GM12878 (cell line): ENCODE results near the gene CNNM3. TPM values are rescaled to one million over a fixed set of nuclear protein-coding genes. Genes with fewer than 3 reads are reported as not detected.

Experiments
- ATAC-seq: fragments of 200-7000 bp; cut with Tn5 transposase; 3 replicates; pipeline ENCODE4 v1.9.1; 2020; ENCODE audit warnings: mild to moderate bottlenecking, moderate library complexity
- BruUV-seq: library from RNA; stranded (reverse); fragments of 400-500 nt; replicated peaks from 2 replicates; lab custom pipeline; 2021; lab: Mats Ljungman, UMichigan
- CTCF ChIA-PET: fragments of 300-600 bp; sonication (Branson Sonifier 250); formaldehyde crosslinking; extraction: SDS; loops from one replicate; lab custom pipeline; 2021; ENCODE audit warnings: inconsistent platforms; lab: Yijun Ruan, JAX
- POLR2A ChIA-PET: fragments of 350-600 bp; formaldehyde crosslinking; extraction: SDS; loops from one replicate; lab custom pipeline; 2021; ENCODE audit warnings: inconsistent platforms; lab: Charles Lee
- RAD21 ChIA-PET: fragments of 300-600 bp; sonication (Branson Sonifier 250); formaldehyde crosslinking; loops from one replicate; lab custom pipeline; 2023; ENCODE audit warnings: antibody characterized with exemption; ENCODE audit not compliant: unreplicated experiment; lab: Charles Lee
- SMC1A ChIA-PET: fragments of 300-600 bp; sonication (Branson Sonifier 250); formaldehyde crosslinking; loops from one replicate; lab custom pipeline; 2023; ENCODE audit not compliant: unreplicated experiment, uncharacterized antibody; lab: Charles Lee
- DNase-seq: peaks from one replicate; pipeline ENCODE4 v3.0.0-alpha.2; 2011; ENCODE audit warnings: low read depth, low spot score
- FAIRE-seq: peaks from 3 replicates; lab custom pipeline; 2011; peaks lifted over from hg19 to GRCh38; lab: Jason Lieb, UNC
- H2AFZ ChIP-seq: 2 replicates; pipeline ENCODE4 v1.6.0; 2011; ENCODE audit warnings: low read depth, low read length, control low read depth; ENCODE audit not compliant: control insufficient read depth
- H3K27ac ChIP-seq: 2 replicates; pipeline ENCODE4 v1.5.1; 2011; ENCODE audit warnings: control low read depth; ENCODE audit not compliant: control insufficient read depth, insufficient read depth
- H3K27me3 ChIP-seq, 2 experiments: replicated peaks in 1 of 2; 2 replicates each; pipeline versions ENCODE4 v1.6.0 to v1.6.1; 2011; ENCODE audit warnings: low read length in 1 of 2; ENCODE audit not compliant: control insufficient read depth in 2 of 2, insufficient read depth in 2 of 2
- H3K36me3 ChIP-seq, 2 experiments: 2 replicates each; pipeline ENCODE4 v1.5.1; 2011; ENCODE audit warnings: low read length in 1 of 2; ENCODE audit not compliant: control insufficient read depth in 2 of 2, insufficient read depth in 2 of 2
- H3K4me1 ChIP-seq: 2 replicates; pipeline ENCODE4 v1.6.1; 2011; ENCODE audit warnings: mild to moderate bottlenecking, low read length, moderate library complexity, mixed read lengths; ENCODE audit not compliant: control insufficient read depth, insufficient read depth
- H3K4me2 ChIP-seq: 2 replicates; pipeline ENCODE4 v1.6.0; 2011; ENCODE audit warnings: control low read depth; ENCODE audit not compliant: control insufficient read depth, insufficient read depth
- H3K4me3 ChIP-seq: fragments of 200-600 bp; sonication (generic); 2 replicates; pipeline ENCODE4 v1.5.1; 2016
- H3K79me2 ChIP-seq: 2 replicates; pipeline ENCODE4 v1.6.0; 2011; ENCODE audit warnings: low read length; ENCODE audit not compliant: control insufficient read depth, insufficient read depth
- H3K9ac ChIP-seq: 2 replicates; pipeline ENCODE4 v1.8.0; 2011; ENCODE audit warnings: low read length, control low read depth, mixed read lengths; ENCODE audit not compliant: control insufficient read depth, insufficient read depth
- H3K9me3 ChIP-seq: replicated peaks from 3 replicates; pipeline ENCODE4 v1.5.1; 2011; ENCODE audit warnings: mild to moderate bottlenecking, low read length; ENCODE audit not compliant: control insufficient read depth, insufficient read depth
- H4K20me1 ChIP-seq: 2 replicates; pipeline ENCODE4 v1.6.0; 2011; ENCODE audit not compliant: control insufficient read depth, insufficient read depth
- CBX5 ChIP-seq: sonication (generic); IDR thresholded peaks from 2 replicates; pipeline ENCODE4 v1.6.1; 2016; ENCODE audit warnings: low read depth, moderate library complexity, mild to moderate bottlenecking, inconsistent platforms
- CUX1 ChIP-seq: IDR thresholded peaks from 2 replicates; pipeline ENCODE4 v1.6.1; 2012; ENCODE audit warnings: improper control_type of control experiment, low read depth, low read length; ENCODE audit not compliant: insufficient replicate concordance
- ELK1 ChIP-seq: IDR thresholded peaks from 2 replicates; pipeline ENCODE4 v1.6.1; 2012; ENCODE audit warnings: low read depth, low read length, improper control_type of control experiment
- ETV6 ChIP-seq, 2 experiments: fragments of 450-650 bp in 1 of 2; IDR thresholded peaks in 1 of 2; conservative IDR thresholded peaks in 1 of 2; 2 replicates each; pipeline ENCODE4 v1.6.1; 2014; ENCODE audit warnings: antibody characterized with exemption in 1 of 2, borderline replicate concordance in 1 of 2, low read depth in 1 of 2, mild to moderate bottlenecking in 1 of 2, moderate library complexity in 1 of 2
- IKZF1 ChIP-seq: fragments of 450-650 bp; conservative IDR thresholded peaks from 2 replicates; pipeline ENCODE4 v1.6.1; 2017; ENCODE audit warnings: antibody characterized with exemption, mild to moderate bottlenecking
- MYB ChIP-seq: fragments of 150-350 bp; IDR thresholded peaks from 2 replicates; pipeline ENCODE4 v1.6.1; 2014; ENCODE audit warnings: mild to moderate bottlenecking, low read depth, low read length, borderline replicate concordance
- NBN ChIP-seq: fragments of 450-650 bp; IDR thresholded peaks from 2 replicates; pipeline ENCODE4 v1.6.1; 2016
- NFXL1 ChIP-seq: fragments of 450-650 bp; IDR thresholded peaks from 2 replicates; pipeline ENCODE4 v1.6.1; 2017; ENCODE audit warnings: antibody characterized with exemption, mild to moderate bottlenecking, borderline replicate concordance
- SMARCA5 ChIP-seq: fragments of 450-650 bp; IDR thresholded peaks from 2 replicates; pipeline ENCODE4 v1.6.1; 2017; ENCODE audit warnings: mild to moderate bottlenecking
- SRF ChIP-seq, 2 experiments: IDR thresholded peaks; 2 replicates each; pipeline ENCODE4 v1.6.1; 2011; ENCODE audit warnings: low read depth in 2 of 2, low read length in 2 of 2, mild to moderate bottlenecking in 1 of 2, moderate library complexity in 1 of 2
- STAT1 ChIP-seq: fragments of 450-650 bp; conservative IDR thresholded peaks from 2 replicates; pipeline ENCODE4 v1.6.1; 2014; ENCODE audit warnings: antibody characterized with exemption, mild to moderate bottlenecking
- SUZ12 ChIP-seq: fragments of 200-600 bp; sonication (generic); IDR thresholded peaks from one replicate; pipeline ENCODE4 v1.6.1; 2018; ENCODE audit warnings: antibody characterized with exemption, mild to moderate bottlenecking; ENCODE audit not compliant: unreplicated experiment
- ZNF384 ChIP-seq: IDR thresholded peaks from 2 replicates; pipeline ENCODE4 v1.6.1; 2012; ENCODE audit warnings: low read depth, mild to moderate bottlenecking, low read length, improper control_type of control experiment, borderline replicate concordance
- WGBS: methylation state at CpG from one replicate; pipeline ENCODE4 v1.1.6; 2016; ENCODE audit warnings: low lambda C conversion rate; ENCODE audit not compliant: insufficient replicate concordance, insufficient coverage; ENCODE audit errors: missing lambda C conversion rate; 5-methylcytosine and 5-hydroxymethylcytosine counted together
- in situ Hi-C: fragments of 300-500 bp; cut with MboI; formaldehyde crosslinking; loops from 9 replicates; pipeline ENCODE4 v1.14.3; 2018; ENCODE audit warnings: mixed read lengths
- intact Hi-C: fragments of 100-400 bp; cut with micrococcal nuclease; formaldehyde crosslinking; loops from one replicate; pipeline ENCODE4 v1.14.2; 2022; ENCODE audit not compliant: unreplicated experiment
- polyA plus RNA-seq, 11 experiments: library from polyadenylated mRNA; depleted of rRNA in 4 of 11; unstranded in 6 of 11; stranded (reverse) in 5 of 11; fragments of >200 nt; fragmentation: Nextera tagmentation in 4 of 11; fragmentation: Illumina TruSeq in 1 of 11; extraction: Ambion mirVana in 4 of 11; extraction: Trizol in 1 of 11; gene quantifications; 1 replicate in 1 of 11; 2 replicates in 10 of 11; pipeline versions ENCODE4 v1.2.1 to v1.2.3, GENCODE V29; 2011 to 2016; ENCODE audit warnings: inconsistent platforms in 2 of 11, missing spikeins in 2 of 11, low read depth in 1 of 11
- total RNA-seq, 4 experiments: library from RNA; depleted of rRNA in 3 of 4; stranded (reverse); fragments of >200 nt in 3 of 4; fragmentation: Illumina TruSeq in 1 of 4; extraction: Trizol in 1 of 4; gene quantifications; 2 replicates each; pipeline versions ENCODE4 v1.2.1 to v1.2.3, GENCODE V29; 2013 to 2021

The CNNM3 gene
- total and polyA plus RNA-seq, 10 of the 15 experiments (the other 5 are each of a cell fraction or from before 2014, with no cell fraction given), result 0.72 to 14.3 (median 4.0) TPM

- no peak for TF ChIP-seq CUX1
These were observed 62.1 kb downstream of the CNNM3 start (continued) for GRCh38 chr2:96878171-96878570.

GRCh38 chr2:96878796-96879544 lies 62.9 kb downstream of the CNNM3 start:
- TF ChIP-seq ELK1, result no peak
- TF ChIP-seq IKZF1, result no peak
- no peak for TF ChIP-seq STAT1
- TF ChIP-seq SRF (IDR thresholded peaks at IDR 0.05; ENCODE audit: low read depth in 2 of 2, low read length in 2 of 2), result no peak
- no peak for TF ChIP-seq SMARCA5
- TF ChIP-seq NBN, result no peak
- no peak for TF ChIP-seq NFXL1
- no peak for TF ChIP-seq MYB
- TF ChIP-seq ETV6 (conservative IDR thresholded peaks at IDR 0.05 in 1 of 2, IDR thresholded peaks at IDR 0.05 in 1 of 2; ENCODE audit: borderline replicate concordance in 1 of 2, low read depth in 1 of 2), result no peak
- no peak for TF ChIP-seq SUZ12
- no peak for TF ChIP-seq ZNF384
- no peak for TF ChIP-seq CBX5
- H3K9me3 ChIP-seq, result no peaks in the 10 kb centered on the region
- ChIA-PET CTCF (interaction anchor here (0.6 to 1.1 kb wide), 2 partner anchors 14 to 21 kb away, joined by 3 to 5 read pairs; partner anchors contain the start of gene ANKRD39), POLR2A (no interaction called here), RAD21 (interaction anchor here (2.4 kb wide), 1 partner anchor 21 kb away, joined by 7 read pairs; the partner anchor contains the start of gene ANKRD39), SMC1A (no interaction called here)
- no peaks in the 10 kb centered on the region for H3K79me2 ChIP-seq
- BruUV-seq, result no TSS peak
- intact Hi-C loops, result no loop called here
- H2AFZ ChIP-seq, result no peak overlapping the region
- no peak for ATAC-seq
- H4K20me1 ChIP-seq, result no peaks in the 10 kb centered on the region
- H3K9ac ChIP-seq, result no peak overlapping the region
- H3K4me3 ChIP-seq, result no peak overlapping the region
- no peak for FAIRE-seq
- whole genome bisulfite sequencing, result 63% methylated on average over 22 of the region's 22 CpGs
- no peak overlapping the region for H3K4me2 ChIP-seq
- H3K27me3 ChIP-seq, result no peaks in the 10 kb centered on the region
- no peak for DNase-seq
- no peak overlapping the region for H3K27ac ChIP-seq
- in situ Hi-C loops, result no loop called here
- H3K4me1 ChIP-seq, result peaks cover 19% of the 10 kb centered on the region
- H3K36me3 ChIP-seq, result no peaks in the 10 kb centered on the region
